K562 (cell line): ENCODE measurements around the gene PYHIN1. TPM values are rescaled to one million over a fixed set of nuclear protein-coding genes. Genes with fewer than 3 reads are reported as not detected.

Experiments
- ATAC-seq: fragments of 200-7000 bp; cut with Tn5 transposase; 3 replicates; pipeline ENCODE4 v1.9.1; 2020; ENCODE audit warnings: moderate library complexity
- BruUV-seq: library from RNA; stranded (reverse); fragments of 400-500 nt; replicated peaks from 2 replicates; lab custom pipeline; 2021; lab: Mats Ljungman, UMichigan
- CTCF ChIA-PET: fragments of 300-600 bp; formaldehyde crosslinking; extraction: SDS; loops from one replicate; lab custom pipeline; 2021; ENCODE audit warnings: low intra/inter-chr PET ratio; lab: Yijun Ruan, JAX
- POLR2A ChIA-PET: fragments of 300-600, 350-650 bp; sonication (Branson Sonifier 250); formaldehyde crosslinking; extraction: SDS; loops from one replicate; lab custom pipeline; 2021; ENCODE audit warnings: antibody characterized with exemption, inconsistent platforms; lab: Yijun Ruan, JAX
- DNase-seq, 4 experiments: peaks; one replicate each; pipeline versions ENCODE4 v3.0.0 to v3.0.0-alpha.2; 2011 to 2018; ENCODE audit warnings: low spot score in 3 of 4, mixed read lengths in 3 of 4; ENCODE audit errors: extremely low read depth in 1 of 4
- FAIRE-seq: peaks from 2 replicates; lab custom pipeline; 2011; peaks lifted over from hg19 to GRCh38; lab: Jason Lieb, UNC
- H2AFZ ChIP-seq: 2 replicates; pipeline ENCODE4 v1.6.0; 2011; ENCODE audit warnings: low read depth, low read length, control low read depth, inconsistent platforms
- H3K27ac ChIP-seq: fragments of 200-600 bp; 3 replicates; pipeline ENCODE4 v1.8.0; 2011; ENCODE audit warnings: low read depth, mild to moderate bottlenecking, control low read depth, inconsistent platforms, low read length, moderate library complexity, mixed read lengths; ENCODE audit errors: extremely low read depth
- H3K27me3 ChIP-seq, 2 experiments: fragments of 300-600 bp in 1 of 2; 2 replicates in 1 of 2; 3 replicates in 1 of 2; pipeline versions ENCODE4 v1.6.0 to v1.8.0; 2011; ENCODE audit warnings: inconsistent platforms in 2 of 2, low read length in 2 of 2, mild to moderate bottlenecking in 1 of 2, mixed read lengths in 1 of 2, moderate library complexity in 1 of 2; ENCODE audit not compliant: control insufficient read depth in 2 of 2, insufficient read depth in 2 of 2
- H3K36me3 ChIP-seq: fragments of 300-600 bp; 3 replicates; pipeline ENCODE4 v1.8.0; 2011; ENCODE audit warnings: mild to moderate bottlenecking, low read length, inconsistent platforms; ENCODE audit not compliant: control insufficient read depth, insufficient read depth
- H3K4me1 ChIP-seq, 2 experiments: fragments of 200-600 bp in 1 of 2; replicated peaks in 1 of 2; 2 replicates in 1 of 2; 3 replicates in 1 of 2; pipeline versions ENCODE4 v1.5.1 to v1.8.0; 2011; ENCODE audit warnings: inconsistent platforms in 2 of 2, low read length in 2 of 2, mild to moderate bottlenecking in 1 of 2, mixed read lengths in 1 of 2, moderate library complexity in 1 of 2; ENCODE audit not compliant: control insufficient read depth in 2 of 2, insufficient read depth in 2 of 2
- H3K4me2 ChIP-seq: 2 replicates; pipeline ENCODE4 v1.6.1; 2011; ENCODE audit warnings: low read length, control low read depth, inconsistent platforms, mixed read lengths; ENCODE audit not compliant: insufficient read depth
- H3K4me3 ChIP-seq: fragments of 200-600 bp; sonication (generic), shearing (Covaris generic); 2 replicates; pipeline ENCODE4 v1.5.1; 2016; ENCODE audit warnings: control low read depth, inconsistent platforms
- H3K79me2 ChIP-seq: fragments of 200-600 bp; 3 replicates; pipeline ENCODE4 v1.8.0; 2011; ENCODE audit warnings: low read length, inconsistent platforms; ENCODE audit not compliant: control insufficient read depth, insufficient read depth
- H3K9ac ChIP-seq, 2 experiments: 2 replicates each; pipeline versions ENCODE4 v1.6.0 to v1.6.1; 2011; ENCODE audit warnings: low read depth in 2 of 2, low read length in 2 of 2, control low read depth in 1 of 2, inconsistent platforms in 1 of 2, mild to moderate bottlenecking in 1 of 2, mixed read lengths in 1 of 2; ENCODE audit not compliant: insufficient read depth in 1 of 2
- H3K9me1 ChIP-seq: one replicate; pipeline ENCODE4 v1.6.0; 2011; ENCODE audit warnings: inconsistent platforms, mild to moderate bottlenecking, low read length, moderate library complexity; ENCODE audit not compliant: control insufficient read depth, insufficient read depth
- H3K9me3 ChIP-seq: replicated peaks from 2 replicates; pipeline ENCODE4 v1.5.1; 2011; ENCODE audit warnings: low read depth, low read length, inconsistent platforms; ENCODE audit not compliant: control insufficient read depth, insufficient read depth
- H4K20me1 ChIP-seq: replicated peaks from 2 replicates; pipeline ENCODE4 v1.6.1; 2011; ENCODE audit warnings: low read length, inconsistent platforms, mixed read lengths; ENCODE audit not compliant: control insufficient read depth, insufficient read depth
- BACH1 ChIP-seq: fragments of 200-800 bp; sonication (Bioruptor generic); IDR thresholded peaks from 2 replicates; pipeline ENCODE4 v1.6.1; 2016; ENCODE audit warnings: missing genetic modification characterization, missing compliant biosample characterization
- BRCA1 ChIP-seq, 2 experiments: fragments of 450-650 bp in 1 of 2; sonication (generic) in 1 of 2; formaldehyde crosslinking in 1 of 2; IDR thresholded peaks; 2 replicates each; pipeline versions ENCODE4 v1.5.0 to v1.6.1; 2017 to 2020; ENCODE audit warnings: mild to moderate bottlenecking in 1 of 2, missing genetic modification reagents in 1 of 2
- BRF1 ChIP-seq: IDR thresholded peaks from 3 replicates; pipeline ENCODE4 v1.6.1; 2011; ENCODE audit warnings: borderline replicate concordance, mild to moderate bottlenecking; ENCODE audit not compliant: insufficient read length; ENCODE audit errors: extremely low read depth
- FOXJ2 ChIP-seq: fragments of 200-800 bp; sonication (Bioruptor generic); IDR thresholded peaks from 2 replicates; pipeline ENCODE4 v1.6.1; 2016; ENCODE audit warnings: missing genetic modification characterization, missing compliant biosample characterization
- ILF3 ChIP-seq: fragments of 450-650 bp; IDR thresholded peaks from 2 replicates; pipeline ENCODE4 v1.6.1; 2018; ENCODE audit warnings: antibody characterized with exemption, mild to moderate bottlenecking, moderate library complexity, borderline replicate concordance
- ZBTB17 ChIP-seq: fragments of 450-650 bp; formaldehyde crosslinking; IDR thresholded peaks from 2 replicates; pipeline ENCODE4 v1.4.0; 2020; ENCODE audit warnings: mild to moderate bottlenecking
- WGBS: fragments of 100-300 bp; shearing (Covaris generic); methylation state at CpG from one replicate; pipeline ENCODE4 v1.1.6; 2016; ENCODE audit warnings: low coverage, mixed read lengths; ENCODE audit not compliant: insufficient coverage; ENCODE audit errors: missing lambda C conversion rate; 5-methylcytosine and 5-hydroxymethylcytosine counted together
- in situ Hi-C: fragments of 300-500 bp; cut with MboI; formaldehyde crosslinking; loops from 4 replicates; pipeline ENCODE4 v1.15.0; 2018; ENCODE audit warnings: inconsistent platforms, mixed read lengths
- intact Hi-C: fragments of 100-400 bp; cut with micrococcal nuclease; formaldehyde crosslinking; loops from 2 replicates; pipeline ENCODE4 v1.14.2; 2022
- polyA plus RNA-seq, 8 experiments: library from polyadenylated mRNA; depleted of rRNA in 4 of 8; stranded (reverse) in 5 of 8; unstranded in 3 of 8; fragments of >200 nt; fragmentation: Nextera tagmentation in 2 of 8; fragmentation: Illumina TruSeq in 1 of 8; extraction: Ambion mirVana in 2 of 8; extraction: Trizol in 1 of 8; gene quantifications; 2 replicates each; pipeline versions ENCODE4 v1.2.1 to v1.2.3, GENCODE V29; 2011 to 2014; ENCODE audit warnings: inconsistent platforms in 1 of 8, missing spikeins in 1 of 8
- total RNA-seq, 7 experiments: library from RNA; depleted of rRNA in 6 of 7; stranded (reverse); fragments of >200 nt in 6 of 7; fragmentation: Illumina TruSeq in 2 of 7; extraction: Trizol in 2 of 7; gene quantifications; 2 replicates each; pipeline versions ENCODE4 v1.2.1 to v1.2.3, GENCODE V29; 2011 to 2021; ENCODE audit warnings: low replicate concordance in 1 of 7
- TF ChIP-seq, protein P1 (sequence below): sonication (generic); formaldehyde crosslinking; IDR thresholded peaks from 2 replicates; pipeline ENCODE4 v1.8.0; 2022; ENCODE audit warnings: mild to moderate bottlenecking, missing genetic modification reagents
- TF ChIP-seq, protein P2 (sequence below), 3 experiments: IDR thresholded peaks in 2 of 3; conservative IDR thresholded peaks in 1 of 3; 2 replicates each; pipeline ENCODE4 v1.5.1; 2011 to 2012; ENCODE audit warnings: low read length in 3 of 3, mild to moderate bottlenecking in 3 of 3, control low read depth in 2 of 3, improper control_type of control experiment in 1 of 3, inconsistent platforms in 1 of 3, low read depth in 1 of 3, mixed read lengths in 1 of 3, moderate library complexity in 1 of 3; ENCODE audit not compliant: insufficient read depth in 2 of 3

PYHIN1 gene
- total and polyA plus RNA-seq, 9 of the 15 experiments (the other 6 are each of a cell fraction or from before 2014, with no cell fraction given): not detected

DNA sequence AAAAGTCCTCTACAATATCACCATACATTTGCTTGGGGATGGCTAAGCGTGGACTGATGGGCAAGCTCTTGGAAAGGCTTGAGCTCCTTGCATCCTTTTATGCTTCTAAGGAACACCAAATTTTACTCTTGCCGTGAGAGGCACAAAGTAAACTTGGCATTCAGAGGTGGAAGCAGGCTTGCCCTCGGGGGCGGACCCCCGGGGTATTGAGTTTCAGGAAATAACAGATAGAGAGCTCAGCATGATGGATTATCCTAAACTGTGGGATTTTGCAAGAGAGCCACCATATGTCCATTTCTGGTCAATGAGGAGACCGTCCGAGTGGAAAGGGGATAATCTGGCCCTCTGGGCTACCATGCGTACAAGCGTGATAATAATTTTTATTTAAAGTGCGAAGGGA is 92.4 kb downstream of the PYHIN1 start:
- ChIA-PET POLR2A (no interaction called here), CTCF (no interaction called here)
- ATAC-seq (no peak), FAIRE-seq (no peak), DNase-seq (no peak)
- Histone ChIP-seq H3K4me3 (no peak overlapping the region), H3K27me3 (no peaks in the 10 kb centered on the region), H3K9me3 (no peaks in the 10 kb centered on the region), H3K9me1 (no peaks in the 10 kb centered on the region), H3K9ac (no peak overlapping the region), H3K27ac (no peak overlapping the region), H3K4me2 (no peak overlapping the region), H4K20me1 (no peaks in the 10 kb centered on the region), H3K4me1 (no peaks in the 10 kb centered on the region; a peak in 1 of 5 replicates), H2AFZ (no peak overlapping the region), H3K79me2 (no peaks in the 10 kb centered on the region), H3K36me3 (no peaks in the 10 kb centered on the region)
- intact Hi-C loops: no loop called here
- BruUV-seq: no TSS peak
- 41% methylated on average over 10 of the region's 10 CpGs for WGBS
- TF ChIP-seq, protein P1, sequence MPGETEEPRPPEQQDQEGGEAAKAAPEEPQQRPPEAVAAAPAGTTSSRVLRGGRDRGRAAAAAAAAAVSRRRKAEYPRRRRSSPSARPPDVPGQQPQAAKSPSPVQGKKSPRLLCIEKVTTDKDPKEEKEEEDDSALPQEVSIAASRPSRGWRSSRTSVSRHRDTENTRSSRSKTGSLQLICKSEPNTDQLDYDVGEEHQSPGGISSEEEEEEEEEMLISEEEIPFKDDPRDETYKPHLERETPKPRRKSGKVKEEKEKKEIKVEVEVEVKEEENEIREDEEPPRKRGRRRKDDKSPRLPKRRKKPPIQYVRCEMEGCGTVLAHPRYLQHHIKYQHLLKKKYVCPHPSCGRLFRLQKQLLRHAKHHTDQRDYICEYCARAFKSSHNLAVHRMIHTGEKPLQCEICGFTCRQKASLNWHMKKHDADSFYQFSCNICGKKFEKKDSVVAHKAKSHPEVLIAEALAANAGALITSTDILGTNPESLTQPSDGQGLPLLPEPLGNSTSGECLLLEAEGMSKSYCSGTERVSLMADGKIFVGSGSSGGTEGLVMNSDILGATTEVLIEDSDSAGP (CRISPR knock-in tag): no peak
- TF ChIP-seq ILF3: no peak
- no peak for TF ChIP-seq BRF1
- TF ChIP-seq, protein P2, sequence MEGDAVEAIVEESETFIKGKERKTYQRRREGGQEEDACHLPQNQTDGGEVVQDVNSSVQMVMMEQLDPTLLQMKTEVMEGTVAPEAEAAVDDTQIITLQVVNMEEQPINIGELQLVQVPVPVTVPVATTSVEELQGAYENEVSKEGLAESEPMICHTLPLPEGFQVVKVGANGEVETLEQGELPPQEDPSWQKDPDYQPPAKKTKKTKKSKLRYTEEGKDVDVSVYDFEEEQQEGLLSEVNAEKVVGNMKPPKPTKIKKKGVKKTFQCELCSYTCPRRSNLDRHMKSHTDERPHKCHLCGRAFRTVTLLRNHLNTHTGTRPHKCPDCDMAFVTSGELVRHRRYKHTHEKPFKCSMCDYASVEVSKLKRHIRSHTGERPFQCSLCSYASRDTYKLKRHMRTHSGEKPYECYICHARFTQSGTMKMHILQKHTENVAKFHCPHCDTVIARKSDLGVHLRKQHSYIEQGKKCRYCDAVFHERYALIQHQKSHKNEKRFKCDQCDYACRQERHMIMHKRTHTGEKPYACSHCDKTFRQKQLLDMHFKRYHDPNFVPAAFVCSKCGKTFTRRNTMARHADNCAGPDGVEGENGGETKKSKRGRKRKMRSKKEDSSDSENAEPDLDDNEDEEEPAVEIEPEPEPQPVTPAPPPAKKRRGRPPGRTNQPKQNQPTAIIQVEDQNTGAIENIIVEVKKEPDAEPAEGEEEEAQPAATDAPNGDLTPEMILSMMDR (IDR thresholded peaks at IDR 0.05 in 2 of 3, conservative IDR thresholded peaks at IDR 0.05 in 1 of 3; ENCODE audit: insufficient read depth in 2 of 3, low read depth in 1 of 3, low read length in 3 of 3): no peak
- TF ChIP-seq BACH1 (tag): no peak
- no peak for TF ChIP-seq FOXJ2
- TF ChIP-seq BRCA1 (IDR thresholded peaks at IDR 0.05): no peak
- no peak for TF ChIP-seq BRCA1 (CRISPR knock-in tag; IDR thresholded peaks at IDR 0.05)
- TF ChIP-seq ZBTB17 (CRISPR knock-in tag): no peak
- TF ChIP-seq, all 486 proteins: peak for 0
- in situ Hi-C loops: no loop called here
